ENCODE results near the gene ABHD14A. TPM values are rescaled to one million over a fixed set of nuclear protein-coding genes. Genes with fewer than 3 reads are reported as not detected.
A peak's percentile ranks its signal among the peaks of the same experiment; 100 is the strongest.
"Not testable (repeated sequence)": the region's sequence is repeated elsewhere in the genome, so short reads cannot be mapped to it uniquely, and the experiment has no call there.

The ABHD14A gene
- total RNA-seq, 1 donor from 2014 or later, result 15.9 TPM

DNA sequence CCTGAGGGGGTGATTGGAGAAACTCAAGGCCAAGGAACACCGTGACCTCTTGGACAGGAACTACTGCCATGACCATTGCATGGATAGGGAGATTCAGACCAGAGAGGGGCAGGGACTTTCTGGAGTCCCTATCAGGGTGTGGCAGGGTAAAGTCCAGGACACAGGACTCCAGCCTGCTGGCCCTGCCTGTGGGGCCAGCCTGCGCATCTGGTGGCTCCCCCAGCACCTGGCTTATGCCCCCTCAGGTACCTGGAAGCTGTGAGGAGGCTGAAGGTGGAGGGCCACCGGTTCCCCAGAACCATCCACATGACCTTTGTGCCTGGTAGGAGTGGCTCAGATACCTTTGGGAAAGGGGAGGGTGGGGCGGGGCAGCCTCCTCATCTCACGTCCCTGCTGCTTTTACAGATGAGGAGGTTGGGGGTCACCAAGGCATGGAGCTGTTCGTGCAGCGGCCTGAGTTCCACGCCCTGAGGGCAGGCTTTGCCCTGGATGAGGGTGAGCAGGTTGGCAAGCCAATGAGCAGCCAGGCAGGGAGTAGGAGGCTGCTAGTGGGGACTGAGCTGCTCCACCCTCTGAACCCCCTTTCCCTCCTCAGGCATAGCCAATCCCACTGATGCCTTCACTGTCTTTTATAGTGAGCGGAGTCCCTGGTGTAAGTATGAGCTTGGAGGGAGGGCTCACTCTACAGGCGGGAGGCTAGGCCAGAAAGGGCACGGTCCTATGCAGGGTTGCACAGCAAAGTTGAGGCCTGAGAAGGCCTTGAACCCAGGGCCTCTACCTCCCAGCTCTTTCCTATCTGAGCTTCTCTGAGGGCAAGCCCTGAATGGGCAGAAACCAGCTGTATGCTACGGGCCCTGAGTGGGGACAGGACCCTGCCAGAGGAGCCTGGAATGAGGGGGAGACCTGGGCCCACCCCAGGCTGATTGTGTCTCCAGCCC is 11.4 kb downstream of the ABHD14A start:
- intact Hi-C loops (cut with DNase I), result loop anchor here (5.0 kb wide), 1 partner anchor 701 kb away; the partner anchor contains the start of genes GNL3 and PBRM1
- ATAC-seq (no peak), DNase-seq (ENCODE audit: low spot score) (no peak)

DNA sequence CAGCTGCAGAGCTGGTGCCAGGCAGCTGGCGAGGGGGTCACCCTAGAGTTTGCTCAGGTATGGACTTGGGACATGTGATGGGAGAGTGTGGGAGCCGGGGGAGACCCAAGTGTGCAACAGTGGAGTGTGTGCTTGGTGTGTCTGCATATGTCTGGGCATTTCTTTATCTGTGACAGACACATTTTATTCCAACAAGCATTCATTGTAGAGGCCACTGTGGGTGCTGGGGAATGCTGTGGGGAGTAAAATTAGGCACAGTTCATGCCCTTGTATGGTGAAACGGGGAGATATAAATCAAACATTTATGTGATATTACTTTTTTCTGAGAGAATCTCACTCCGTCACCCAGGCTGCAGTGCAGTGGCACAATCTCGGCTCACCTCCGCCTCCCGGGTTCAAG is 12.7 kb downstream of the ABHD14A start:
- no peak for ATAC-seq
- DNase-seq (ENCODE audit: low spot score), result no peak
- intact Hi-C loops (cut with DNase I), result loop anchor here (5.0 kb wide), 1 partner anchor 700 kb away; the partner anchor contains the start of genes GNL3 and PBRM1

DNA sequence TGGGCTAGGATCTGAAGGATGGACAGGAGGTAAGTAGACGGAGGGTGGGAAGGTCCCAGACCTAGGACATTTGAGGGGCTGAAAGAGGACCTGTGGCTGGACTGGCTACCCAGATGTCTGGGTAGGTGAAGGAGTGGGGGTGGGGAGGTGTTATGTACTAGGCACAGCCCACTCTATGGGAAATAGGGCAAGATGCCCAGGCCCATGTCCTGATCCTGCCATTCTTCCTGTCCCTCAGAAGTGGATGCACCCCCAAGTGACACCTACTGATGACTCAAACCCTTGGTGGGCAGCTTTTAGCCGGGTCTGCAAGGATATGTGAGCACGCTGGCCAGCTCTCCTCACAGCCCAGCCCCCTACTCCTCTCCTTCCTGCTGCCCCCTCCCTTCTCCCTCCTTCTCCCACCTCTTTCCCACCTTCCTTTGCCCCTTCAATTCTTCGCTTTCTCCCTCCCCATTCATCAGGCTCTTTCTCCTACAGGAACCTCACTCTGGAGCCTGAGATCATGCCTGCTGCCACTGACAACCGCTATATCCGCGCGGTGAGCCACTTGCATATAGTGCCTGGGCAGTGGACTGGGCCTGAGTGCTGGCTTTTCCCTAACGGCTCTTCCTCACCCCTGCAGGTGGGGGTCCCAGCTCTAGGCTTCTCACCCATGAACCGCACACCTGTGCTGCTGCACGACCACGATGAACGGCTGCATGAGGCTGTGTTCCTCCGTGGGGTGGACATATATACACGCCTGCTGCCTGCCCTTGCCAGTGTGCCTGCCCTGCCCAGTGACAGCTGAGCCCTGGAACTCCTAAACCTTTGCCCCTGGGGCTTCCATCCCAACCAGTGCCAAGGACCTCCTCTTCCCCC is 13.7 kb downstream of the ABHD14A start:
- DNase-seq (ENCODE audit: low spot score) (no peak), ATAC-seq (no peak)
- intact Hi-C loops (cut with DNase I), result loop anchor here (5.0 kb wide), 1 partner anchor 699 kb away; the partner anchor contains the start of genes GNL3 and PBRM1

DNA sequence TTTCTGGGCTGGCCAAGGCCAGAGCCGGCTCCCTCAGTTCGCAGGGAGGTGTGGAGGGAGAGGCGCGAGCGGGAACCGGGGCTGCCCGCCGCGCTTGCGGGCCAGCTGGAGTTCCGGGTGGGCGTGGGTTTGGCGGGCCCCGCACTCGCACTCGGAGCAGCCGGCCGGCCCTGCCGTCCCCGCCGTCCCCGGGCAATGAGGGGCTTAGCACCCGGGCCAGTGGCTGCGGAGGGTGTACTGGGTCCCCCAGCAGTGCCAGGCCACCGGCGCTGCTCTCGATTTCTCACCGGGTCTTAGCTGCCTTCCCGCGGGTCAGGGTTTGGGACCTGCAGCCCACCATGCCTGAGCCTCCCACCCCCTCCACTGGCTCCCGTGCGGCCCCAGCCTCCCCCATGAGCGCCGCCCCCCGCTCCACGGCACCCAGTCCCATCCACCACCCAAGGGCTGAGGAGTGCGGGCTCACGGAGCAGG is 15.7 kb downstream of the ABHD14A start:
- ATAC-seq; intact Hi-C loops (cut with DNase I); DNase-seq (ENCODE audit: low spot score): not testable (repeated sequence)

DNA sequence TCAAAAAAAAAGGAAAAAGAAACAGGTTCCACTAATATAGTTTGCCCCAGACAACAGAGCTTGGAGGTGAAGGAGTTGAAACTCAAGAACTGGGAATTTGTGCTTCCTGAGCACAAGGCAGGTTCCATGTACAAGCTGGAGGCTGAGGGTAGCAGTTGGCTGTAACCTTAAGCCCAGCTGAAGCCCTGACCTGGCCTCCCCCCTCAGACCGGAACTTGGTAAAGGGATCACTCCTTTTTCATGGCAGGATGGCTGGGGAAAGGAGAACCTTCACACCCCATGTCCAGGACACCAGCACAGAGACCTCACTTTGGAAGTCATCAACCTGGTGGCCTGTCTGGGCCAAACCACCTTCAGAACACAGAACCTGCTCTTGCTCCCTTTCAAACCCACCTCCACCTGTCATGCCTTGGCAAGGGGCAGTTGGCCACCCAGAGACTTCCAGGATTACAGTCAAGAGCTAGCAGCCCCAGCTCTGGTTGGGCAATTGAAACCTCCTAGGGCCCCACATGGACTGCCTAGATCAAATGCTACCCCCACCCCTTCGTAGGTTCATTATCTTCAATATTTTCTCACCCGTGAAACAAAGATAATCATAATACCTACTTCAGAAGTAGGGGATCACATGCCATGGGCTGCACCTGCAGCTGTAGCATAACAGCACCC is 17.3 kb downstream of the ABHD14A start:
- intact Hi-C loops (cut with DNase I), result no loop called here
- DNase-seq (ENCODE audit: low spot score), result no peak
- ATAC-seq, result no peak

DNA sequence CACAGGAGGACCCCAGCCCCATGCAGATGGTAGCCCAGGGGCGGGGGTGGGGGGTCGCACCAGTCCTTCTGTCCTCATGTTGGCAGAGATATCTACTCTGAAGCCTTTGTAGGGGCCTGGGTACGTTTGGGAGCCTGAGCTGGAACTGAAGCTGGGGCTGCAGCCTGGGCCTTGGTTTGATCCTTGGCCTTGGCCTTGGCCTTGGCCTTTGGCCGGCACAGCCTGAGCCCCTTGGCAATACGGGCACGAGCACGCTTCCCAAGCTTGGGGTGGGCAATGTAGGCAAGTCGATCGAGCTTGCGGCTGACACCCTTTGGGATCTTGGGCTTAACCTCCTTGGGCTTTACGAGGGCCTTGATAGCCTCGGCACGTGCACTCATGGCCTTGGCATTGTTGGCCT is 18.8 kb downstream of the ABHD14A start:
- intact Hi-C loops (cut with DNase I); DNase-seq (ENCODE audit: low spot score); ATAC-seq: not testable (repeated sequence)

DNA sequence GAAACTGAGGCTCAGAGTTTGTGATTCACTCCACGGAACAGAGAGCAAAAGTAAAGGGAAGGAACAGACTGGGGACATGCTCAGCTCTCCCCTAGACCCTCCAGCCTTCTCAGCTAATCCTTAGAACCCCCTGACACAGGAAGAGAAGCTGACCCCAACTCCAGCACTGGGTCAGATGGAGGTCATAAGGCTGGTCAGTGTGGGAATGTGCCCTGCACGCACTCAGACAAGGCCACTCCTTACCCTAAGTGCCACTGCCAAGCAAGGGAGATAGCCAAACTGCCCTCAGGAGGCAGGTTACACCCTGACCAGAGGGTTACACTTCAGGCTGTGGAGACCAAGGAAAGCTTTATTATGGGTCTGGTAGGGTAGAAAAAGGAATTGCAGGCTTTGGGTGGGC is 19.7 kb downstream of the ABHD14A start:
- ATAC-seq (no peak), DNase-seq (ENCODE audit: low spot score) (no peak)
- intact Hi-C loops (cut with DNase I), result no loop called here

DNA sequence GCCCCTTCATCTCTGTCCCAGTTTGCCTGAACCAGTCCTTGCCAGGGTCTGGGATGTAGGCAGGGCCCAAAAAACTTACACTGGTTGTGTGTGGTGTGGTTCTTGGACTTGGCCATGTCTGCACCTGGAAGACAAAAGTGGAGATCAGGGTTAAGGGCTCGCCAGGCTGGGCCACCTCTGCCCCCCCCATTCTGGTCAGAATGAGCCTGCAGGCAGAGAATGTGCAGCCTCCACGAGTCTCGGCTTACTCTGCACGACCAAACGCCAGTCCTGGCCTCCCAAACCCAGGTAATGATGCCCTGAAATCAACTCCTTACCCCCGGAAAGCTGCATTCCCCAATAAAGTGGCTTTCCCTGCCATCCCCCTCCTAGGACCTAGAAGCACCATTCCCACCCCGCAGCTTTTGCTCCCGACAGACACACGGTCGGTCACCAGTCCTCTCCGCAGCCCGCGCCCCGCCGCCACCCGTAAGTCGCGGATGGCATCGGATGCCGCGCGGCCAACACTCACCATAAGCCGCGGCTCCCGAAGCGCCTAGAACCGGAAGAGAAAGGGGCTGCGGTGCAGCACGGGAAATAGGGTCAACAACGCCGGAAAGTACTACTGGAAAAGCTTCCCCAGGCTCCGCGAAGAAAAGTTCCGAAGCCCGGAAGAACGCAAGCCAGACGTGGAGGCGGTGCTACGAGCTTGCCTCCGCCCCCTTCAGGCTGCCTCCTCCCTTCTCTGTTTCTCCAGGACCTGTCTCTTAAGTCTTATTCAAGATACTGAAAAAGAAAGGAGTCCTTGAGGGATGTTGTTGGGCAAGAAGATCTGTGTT is 20.7 kb downstream of the ABHD14A start, which contains the start of gene RPL29:
Gene RPL29 (minus strand): TSS at position 550 of the 818 bp plus-strand sequence. CDS start 434 bp downstream, at position 116.
- intact Hi-C loops (cut with DNase I), result no loop called here
- peak; percentile 97 for ATAC-seq
- peak; percentile 93 for DNase-seq (ENCODE audit: low spot score)

DNA sequence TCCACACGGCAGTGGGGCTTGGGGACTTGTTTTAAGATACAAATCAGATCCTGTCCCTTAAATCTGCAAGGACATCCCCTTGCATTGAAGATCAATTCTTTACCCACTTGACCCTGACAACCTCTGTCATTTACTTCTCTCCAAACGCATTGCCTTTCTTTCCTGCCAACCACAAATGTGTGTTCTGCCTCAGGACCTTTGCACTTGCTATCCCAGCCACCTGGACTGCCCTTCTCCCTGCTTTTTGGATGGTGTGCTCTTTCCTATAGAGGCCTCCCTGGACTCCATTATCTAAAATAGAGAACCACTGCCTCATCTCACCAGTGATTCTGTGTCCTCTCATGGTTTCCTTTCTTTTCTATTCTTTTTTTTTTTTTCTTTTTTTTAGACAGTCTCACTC is 22.3 kb downstream of the ABHD14A start:
- intact Hi-C loops (cut with DNase I), result no loop called here
- no peak for ATAC-seq
- no peak for DNase-seq (ENCODE audit: low spot score)

DNA sequence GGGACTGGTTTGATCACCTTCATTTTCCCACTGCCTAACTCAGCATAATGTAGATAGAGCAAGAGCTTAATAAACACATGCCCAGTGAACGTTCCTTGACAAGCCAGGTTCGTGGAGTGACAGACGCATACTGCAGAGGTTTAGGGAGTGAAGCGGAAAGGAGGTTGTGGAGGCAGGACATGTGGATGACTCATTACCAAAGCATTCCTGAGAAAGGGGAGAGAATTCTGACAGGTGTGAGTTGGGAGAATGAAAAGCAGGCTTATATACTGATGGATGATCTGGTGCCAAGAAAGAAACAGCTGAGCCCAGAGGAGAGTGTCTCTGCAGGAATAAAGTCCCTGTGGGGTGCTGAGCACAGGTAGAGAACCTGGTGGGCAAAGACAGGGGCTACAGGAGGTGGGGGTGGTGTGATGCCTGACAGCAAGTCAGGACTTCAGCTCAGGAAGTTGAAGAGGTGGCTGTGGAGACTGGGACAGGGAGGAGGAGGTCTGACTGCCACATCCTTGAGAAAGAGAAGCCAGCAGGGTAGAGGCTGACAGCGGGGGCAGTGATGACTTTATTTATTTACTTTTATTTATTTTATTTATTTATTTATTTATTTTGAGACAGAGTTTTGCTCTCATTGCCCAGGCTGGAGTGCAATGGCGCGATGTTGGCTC is 23.2 kb downstream of the ABHD14A start:
- ATAC-seq, result no peak
- intact Hi-C loops (cut with DNase I), result no loop called here
- no peak for DNase-seq (ENCODE audit: low spot score)

DNA sequence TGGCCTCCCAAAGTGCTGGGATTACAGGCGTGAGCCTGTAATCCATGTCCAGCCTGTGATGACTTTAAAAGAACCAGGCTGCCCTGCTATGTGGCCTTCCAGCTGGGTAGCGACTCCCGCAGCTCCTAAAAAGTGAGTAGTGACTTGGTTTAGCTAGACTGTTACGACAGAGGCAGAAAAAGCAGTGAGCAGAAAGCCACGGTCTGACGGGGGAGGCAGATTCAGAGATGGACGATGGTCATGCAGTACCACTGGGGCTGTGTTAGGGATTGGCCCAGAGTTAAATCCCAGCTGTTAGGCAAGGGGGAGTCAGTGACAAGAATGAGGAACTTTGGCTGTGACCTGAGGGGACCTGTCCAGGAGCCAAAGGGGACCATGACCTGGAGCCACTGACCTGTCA is 23.9 kb downstream of the ABHD14A start:
- intact Hi-C loops (cut with DNase I), result no loop called here
- DNase-seq (ENCODE audit: low spot score) (no peak), ATAC-seq (no peak)

DNA sequence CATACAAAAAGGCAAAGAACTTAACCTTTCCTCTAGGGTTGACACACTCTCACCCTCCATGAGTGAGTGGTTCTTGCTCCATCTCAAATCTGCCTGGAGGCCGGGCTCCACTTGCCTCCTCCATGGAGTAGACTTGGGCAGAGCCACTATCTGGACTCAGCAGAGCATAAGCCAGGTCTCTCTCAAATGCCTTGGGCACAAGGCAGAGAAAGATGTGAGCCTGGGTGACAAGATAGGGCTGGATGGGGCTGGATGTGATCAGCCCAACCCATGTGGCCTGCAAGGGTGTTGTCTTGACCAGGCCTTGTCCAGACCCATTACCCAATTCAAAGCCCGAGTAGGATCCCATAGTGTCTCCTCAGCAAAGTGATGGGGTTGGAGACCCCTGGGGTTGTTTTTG is 25.0 kb downstream of the ABHD14A start:
- no peak for ATAC-seq
- no peak for DNase-seq (ENCODE audit: low spot score)
- intact Hi-C loops (cut with DNase I), result loop anchor here (2.0 to 5.0 kb wide), 3 partner anchors 52 to 342 kb away; no protein-coding TSS in a partner anchor

DNA sequence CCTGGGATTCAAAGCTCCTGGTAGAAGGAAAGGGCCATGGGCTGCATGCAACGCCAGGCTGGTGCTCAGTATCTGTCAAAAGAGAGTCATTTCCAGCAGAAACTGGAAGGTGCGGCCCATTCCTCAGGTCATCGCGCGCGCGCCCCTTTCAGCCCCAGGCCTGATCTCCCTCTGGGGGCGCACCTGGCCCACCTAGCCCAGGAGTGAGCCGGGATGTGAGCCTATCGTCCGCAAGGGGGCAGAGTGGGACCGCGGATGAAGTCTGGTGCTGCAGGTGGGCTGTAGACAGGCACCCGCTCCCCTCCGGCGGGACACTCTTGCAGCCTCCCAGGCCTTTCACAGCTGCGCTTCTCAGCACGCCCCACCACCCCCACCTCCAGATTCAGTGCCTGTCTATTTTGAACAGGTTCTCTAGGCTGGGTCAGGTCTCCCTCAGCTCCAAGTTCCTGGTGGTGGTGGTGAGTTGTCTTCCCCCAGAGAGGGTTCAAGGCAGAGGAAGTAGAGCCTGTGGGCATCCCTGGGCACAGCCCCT is 26.6 kb downstream of the ABHD14A start:
- DNase-seq (ENCODE audit: low spot score) (peak; percentile 85), ATAC-seq (peak; percentile 80)
- intact Hi-C loops (cut with DNase I), result loop anchor here (2.0 to 5.0 kb wide), 3 partner anchors 51 to 341 kb away; no protein-coding TSS in a partner anchor

DNA sequence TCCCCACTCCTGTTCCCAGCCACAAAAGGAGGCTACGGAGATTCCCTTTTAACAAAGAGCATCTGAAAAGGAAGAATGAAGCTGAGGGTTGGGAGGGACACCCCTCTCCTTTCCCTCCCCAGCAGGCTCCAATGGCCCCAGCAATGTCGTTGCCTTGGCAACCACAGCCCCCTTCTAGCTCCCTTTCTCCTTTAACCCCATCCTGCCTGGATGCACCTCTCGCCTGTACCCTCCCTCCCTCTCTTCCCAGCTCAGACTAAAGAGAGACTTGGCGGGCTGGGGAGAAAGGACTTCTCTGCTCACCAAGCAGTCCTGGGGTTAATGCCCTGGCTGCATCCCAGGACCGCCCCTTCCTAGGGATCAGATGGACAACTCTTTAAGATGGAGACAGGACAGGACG is 27.9 kb downstream of the ABHD14A start:
- no peak for DNase-seq (ENCODE audit: low spot score)
- intact Hi-C loops (cut with DNase I), result loop anchor here (5.0 kb wide), 2 partner anchors 50 to 340 kb away; no protein-coding TSS in a partner anchor
- ATAC-seq, result no peak

DNA sequence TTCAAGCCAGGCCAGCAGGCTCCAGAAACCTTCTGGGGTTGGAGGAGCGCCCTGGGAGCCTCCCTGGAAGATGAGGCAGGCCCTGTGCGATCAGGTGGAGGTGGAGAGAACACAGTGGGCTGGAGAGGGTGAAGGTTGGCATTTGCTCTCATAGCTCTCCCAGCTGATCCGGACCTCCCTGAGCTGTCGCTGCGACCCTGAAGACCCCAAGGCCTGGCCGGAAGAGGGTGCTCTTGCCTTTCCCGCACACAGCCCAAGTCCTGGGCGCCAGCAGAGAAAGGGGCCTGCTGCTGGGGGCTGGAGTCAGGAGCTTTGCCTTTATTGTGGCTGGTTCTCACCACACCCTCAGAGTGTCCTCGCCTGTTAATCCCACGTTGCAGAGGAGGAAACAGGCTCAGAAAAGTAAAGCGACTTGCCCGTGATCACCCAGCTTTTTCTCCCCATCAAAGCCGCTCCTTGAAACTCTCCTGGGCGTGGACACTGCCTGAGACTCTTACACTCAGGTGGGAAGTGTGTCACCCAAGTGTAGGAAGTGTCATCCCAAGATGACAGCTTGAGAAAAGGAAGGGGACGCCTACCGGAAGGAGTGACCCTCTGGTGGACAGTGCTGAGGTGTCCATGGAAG is 29.4 kb downstream of the ABHD14A start:
- DNase-seq (ENCODE audit: low spot score) (no peak), ATAC-seq (peak; percentile 74)
- intact Hi-C loops (cut with DNase I), result loop anchor here (5.0 kb wide), 2 partner anchors 48 to 338 kb away; no protein-coding TSS in a partner anchor

DNA sequence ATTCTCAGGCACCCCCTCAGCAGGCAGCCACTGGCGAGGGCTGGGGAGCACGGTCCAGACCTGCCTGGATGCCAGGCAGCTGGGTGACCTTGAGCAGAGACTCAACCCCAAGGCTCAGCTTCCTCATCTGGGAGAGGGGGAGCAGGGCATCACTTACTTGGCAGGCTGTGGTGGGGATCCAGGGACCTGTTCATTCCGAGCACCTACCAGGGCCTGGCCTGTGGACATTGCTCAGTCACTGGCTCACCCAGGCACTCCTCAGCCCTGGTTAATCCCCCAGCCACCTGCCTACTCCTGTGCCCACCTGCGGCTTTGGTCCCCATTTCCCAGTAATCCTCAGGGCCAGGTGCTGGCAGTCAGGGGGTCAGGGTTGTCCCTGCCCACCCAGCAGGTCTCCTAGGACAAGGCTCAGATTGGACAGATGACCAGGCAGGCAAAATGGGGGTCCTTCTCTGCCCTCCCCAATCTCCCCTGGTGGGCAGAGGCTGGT is 30.1 kb downstream of the ABHD14A start:
- ATAC-seq (peak; percentile 3), DNase-seq (ENCODE audit: low spot score) (no peak)
- intact Hi-C loops (cut with DNase I), result loop anchor here (5.0 kb wide), 2 partner anchors 47 to 337 kb away; no protein-coding TSS in a partner anchor

All from sciatic nerve (tissue), 2 donors.